Measurements from ENCODE around the gene RBP3.

The RBP3 gene

GRCh38 chr10:47359626-47360418, 11.7 kb downstream of the RBP3 start:
- no peak for DNase-seq

GRCh38 chr10:47360419-47361040, 12.4 kb downstream of the RBP3 start:
- no peak for DNase-seq

DNA sequence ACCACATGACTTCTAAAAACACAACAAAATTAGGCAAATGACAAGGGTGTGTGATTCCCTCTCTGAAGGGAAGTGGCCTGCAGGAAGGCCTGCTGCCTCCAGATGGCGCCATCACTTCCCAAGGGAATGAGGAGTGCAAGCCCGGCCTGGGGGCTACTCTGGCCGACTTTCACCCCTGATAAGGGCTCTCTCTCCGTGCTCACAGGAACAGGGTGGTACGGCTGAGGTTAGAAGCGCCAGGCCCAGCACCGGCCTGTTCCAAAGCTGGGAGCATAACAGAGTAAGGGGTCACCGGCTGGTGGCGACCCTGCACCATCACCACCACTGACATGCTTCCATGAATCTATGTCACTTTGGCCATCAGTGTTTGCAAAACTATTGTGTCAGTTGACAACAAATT, 13.1 kb downstream of the RBP3 start:
- peak; percentile 31 for DNase-seq

- no peak for DNase-seq
These were observed 14.0 kb downstream of the RBP3 start for GRCh38 chr10:47362199-47362598.

GRCh38 chr10:47363781-47364180, 15.6 kb downstream of the RBP3 start:
- no peak for DNase-seq

- no peak for DNase-seq
These were observed 16.2 kb downstream of the RBP3 start for GRCh38 chr10:47364366-47364765.

GRCh38 chr10:47364911-47365310, 16.7 kb downstream of the RBP3 start:
- no peak for DNase-seq

DNA sequence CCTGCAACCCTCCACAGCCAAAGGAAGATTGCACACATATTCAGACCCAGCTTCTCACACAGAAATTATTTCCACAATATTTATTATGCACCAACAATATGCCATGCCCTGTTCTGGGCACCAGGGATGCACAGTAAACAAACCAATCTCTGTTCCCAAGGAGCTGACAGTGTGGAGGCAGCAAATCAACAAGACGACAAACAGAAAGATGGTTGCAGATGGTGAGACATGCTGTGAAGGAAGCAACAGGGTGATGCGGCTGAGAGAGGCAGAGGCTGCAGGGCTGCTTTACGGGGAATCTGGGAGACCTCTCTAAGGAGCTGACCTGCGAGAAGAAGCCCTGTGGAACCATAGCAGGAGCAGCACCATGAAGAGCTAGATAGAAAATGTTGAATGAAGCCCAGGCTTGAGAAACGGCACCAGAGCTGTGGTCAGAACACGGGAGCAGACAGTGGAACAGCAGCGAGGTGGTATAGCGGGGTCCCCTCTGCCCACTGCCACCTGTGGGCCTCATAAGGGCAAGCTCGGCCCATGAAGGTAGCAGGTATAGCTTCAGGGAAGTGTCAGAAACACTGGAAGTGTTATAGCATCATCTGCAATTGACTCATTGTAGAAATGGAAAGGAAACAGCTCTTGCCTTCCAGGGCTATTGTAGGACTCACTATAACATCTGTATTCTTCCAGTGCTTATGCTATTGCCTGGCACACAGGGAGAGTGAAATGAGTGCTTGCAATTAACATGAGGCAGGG, 17.4 kb downstream of the RBP3 start:
- DNase-seq: no peak

DNA sequence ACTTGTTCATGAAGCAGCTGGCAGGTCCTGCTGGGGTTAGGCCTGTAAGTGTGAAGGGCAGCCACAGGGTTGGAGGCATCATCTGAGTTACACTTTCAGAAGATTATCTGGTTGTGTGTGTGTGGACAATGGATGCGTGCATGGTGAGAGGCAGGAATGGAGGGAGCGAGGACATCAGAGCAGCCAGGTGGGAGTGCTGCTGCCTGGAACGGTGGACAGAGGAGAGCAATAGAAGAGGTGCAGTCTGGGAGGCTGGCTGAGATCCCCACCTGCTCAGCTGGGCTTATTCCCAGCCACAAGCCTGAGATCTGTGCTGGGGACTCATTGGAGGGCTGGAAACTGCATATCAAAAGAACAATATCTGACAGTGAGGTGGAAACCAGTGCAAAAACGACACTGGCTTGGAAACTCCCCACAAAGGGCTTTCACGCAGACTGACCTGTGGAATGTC, 18.0 kb downstream of the RBP3 start:
- no peak for DNase-seq

GRCh38 chr10:47366731-47367460, 18.7 kb downstream of the RBP3 start:
- DNase-seq: no peak

DNA sequence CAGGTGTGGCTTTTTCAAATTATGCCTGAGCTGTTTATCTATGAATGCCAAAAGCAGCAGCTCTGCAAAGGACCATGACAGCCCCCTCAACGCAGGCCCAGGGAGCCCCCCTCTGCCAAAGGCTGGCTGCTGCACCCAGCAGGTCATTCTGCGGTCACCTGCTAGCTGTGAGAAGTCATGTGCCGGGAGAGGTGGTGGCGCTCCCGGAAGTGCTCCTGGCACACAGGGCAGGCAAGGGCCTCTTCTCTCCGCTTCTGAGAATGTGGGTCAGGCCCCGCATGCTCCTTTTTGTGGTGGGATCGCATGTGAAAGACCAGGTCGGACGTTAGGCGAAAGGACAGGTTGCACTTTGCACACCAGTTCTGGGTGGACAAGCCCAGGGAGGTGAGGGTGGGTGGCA, 19.5 kb downstream of the RBP3 start:
- no peak for DNase-seq

DNA sequence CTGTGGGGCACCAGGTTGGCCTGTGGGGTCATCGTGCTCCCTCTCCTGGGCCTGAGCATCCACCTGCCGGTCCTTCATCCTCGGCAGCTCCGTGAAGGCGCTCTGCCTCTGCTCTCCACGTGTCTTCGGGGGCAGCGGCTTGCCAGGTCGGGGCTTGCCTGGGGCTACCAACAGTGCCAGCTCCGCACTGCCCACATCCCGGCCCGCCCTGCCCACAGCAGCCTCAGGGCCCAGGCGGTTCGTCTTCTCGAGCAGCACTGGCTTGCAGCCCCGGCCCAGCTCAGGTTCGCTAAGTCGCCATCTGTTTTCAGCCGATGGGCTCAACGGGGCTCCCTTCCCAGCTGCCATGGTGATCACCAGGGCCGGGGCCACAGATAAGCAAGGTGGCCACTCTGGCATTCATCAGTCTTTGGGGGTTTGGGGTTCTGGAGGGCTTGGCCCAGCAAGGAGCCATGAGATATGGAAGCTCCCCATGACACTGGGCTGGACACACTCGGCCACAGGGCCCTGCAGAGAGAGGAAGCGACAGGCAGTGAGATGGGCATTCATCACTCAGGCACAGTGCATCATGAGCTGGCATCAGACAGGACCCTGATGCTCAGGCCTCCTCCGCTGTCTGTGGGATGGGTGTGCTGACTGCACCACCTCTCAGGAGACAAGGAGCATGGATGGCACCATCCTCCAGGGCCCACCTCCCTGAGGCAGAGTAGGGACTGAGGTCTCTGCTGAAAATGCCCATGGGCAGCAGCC, 20.4 kb downstream of the RBP3 start:
- DNase-seq: no peak

- no peak for DNase-seq
These were observed 21.2 kb downstream of the RBP3 start for GRCh38 chr10:47369251-47369894.

- DNase-seq: no peak
These were observed 22.0 kb downstream of the RBP3 start for GRCh38 chr10:47370015-47370767.

DNA sequence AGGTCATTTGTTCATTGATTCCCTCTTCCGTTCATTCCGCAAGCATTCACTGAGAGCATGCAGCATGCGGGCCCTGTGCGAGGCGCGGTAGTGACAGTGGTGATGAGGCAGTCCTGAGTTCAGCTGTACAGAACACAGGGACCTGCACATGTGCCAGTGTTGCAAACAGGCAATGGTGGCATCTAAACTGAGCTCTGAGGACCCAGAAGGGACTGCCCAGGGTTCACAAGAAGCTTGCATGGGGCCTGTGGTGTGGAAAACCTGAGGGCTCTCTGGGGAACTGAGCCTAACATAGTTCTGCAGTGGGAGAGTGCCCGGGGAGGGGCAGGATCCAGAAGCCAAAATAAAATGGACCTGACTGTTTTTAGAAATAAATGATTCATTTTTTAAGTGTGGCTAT, 22.7 kb downstream of the RBP3 start:
- no peak for DNase-seq

DNA sequence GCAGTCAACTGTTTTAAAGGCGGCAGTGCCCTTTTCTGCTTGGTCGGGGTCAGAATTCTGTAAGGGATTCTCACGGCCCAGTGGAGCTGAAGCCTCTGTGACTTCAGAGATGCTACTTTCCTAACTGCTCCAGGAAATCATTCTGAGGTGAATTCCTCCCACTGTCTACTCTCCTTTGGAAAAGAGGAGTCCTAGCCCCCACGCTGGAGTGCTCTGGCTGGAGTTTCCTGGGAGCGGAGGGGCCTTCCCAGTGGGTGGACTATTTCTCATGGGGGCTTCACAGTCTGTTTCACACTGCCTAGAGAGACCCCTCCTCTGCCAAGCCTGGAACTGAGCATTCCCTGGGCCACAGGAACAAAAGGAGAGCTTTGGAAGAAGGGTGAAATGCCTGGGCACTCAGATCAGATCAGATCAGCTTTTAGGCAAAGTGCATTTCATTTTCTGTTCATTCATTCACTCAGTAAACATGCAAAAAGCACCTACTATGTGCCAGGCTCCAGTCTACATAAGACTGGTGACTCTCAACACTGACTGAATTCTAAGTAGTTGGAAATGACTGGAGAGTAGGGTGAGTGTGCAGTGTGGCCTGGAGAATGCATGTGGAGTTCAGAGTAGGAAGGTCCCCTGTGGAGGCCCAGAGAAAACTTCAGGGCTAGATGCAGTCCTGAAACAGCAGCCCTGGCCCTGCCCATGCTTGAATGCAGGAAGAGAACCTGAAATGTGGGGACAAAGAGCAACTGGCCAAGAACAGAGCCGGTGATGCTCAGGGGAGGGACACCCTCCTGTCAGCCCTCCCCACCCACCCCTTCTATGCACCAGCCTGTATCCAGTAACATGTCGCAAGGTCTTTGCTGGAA, 23.7 kb downstream of the RBP3 start:
- DNase-seq: no peak

DNA sequence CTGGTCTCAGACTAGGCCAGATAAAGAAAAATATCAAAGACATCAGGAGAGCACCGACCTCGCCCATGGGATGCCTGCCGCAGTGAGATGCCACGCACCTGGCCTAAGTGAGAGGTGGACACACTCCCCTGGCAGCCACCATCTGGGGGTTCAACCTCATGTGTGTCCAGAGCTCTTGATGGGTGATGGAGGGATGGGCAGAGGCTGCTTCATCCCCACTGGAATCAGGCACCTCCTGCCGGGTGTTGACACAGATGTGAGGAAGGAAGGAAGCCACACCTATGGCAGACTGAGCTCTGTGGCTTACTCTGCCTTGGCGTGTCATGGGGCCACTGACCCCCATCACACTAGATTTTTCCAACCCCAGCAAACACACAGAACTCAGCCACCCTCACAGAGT, 24.6 kb downstream of the RBP3 start:
- no peak for DNase-seq

- no peak for DNase-seq
These were observed 26.7 kb downstream of the RBP3 start for GRCh38 chr10:47374611-47375536.
